Colonic mucosa (tissue), 4 donors: ENCODE results near the gene FAXDC2. TPM values are rescaled to one million over a fixed set of nuclear protein-coding genes. Genes with fewer than 3 reads are reported as not detected.
"Not testable (repeated sequence)": the region's sequence is repeated elsewhere in the genome, so short reads cannot be mapped to it uniquely, and the experiment has no call there.

Experiments
- DNase-seq: peaks from one replicate; pipeline ENCODE4 v3.0.0-alpha.2; 2020
- H3K27ac ChIP-seq: fragments of 200-600 bp; one replicate; pipeline ENCODE4 v1.8.0; 2021
- H3K27me3 ChIP-seq: fragments of 200-600 bp; one replicate; pipeline ENCODE4 v1.8.0; 2021
- H3K36me3 ChIP-seq: fragments of 200-600 bp; one replicate; pipeline ENCODE4 v1.8.0; 2021
- H3K4me1 ChIP-seq: fragments of 200-600 bp; one replicate; pipeline ENCODE4 v1.8.0; 2021; ENCODE audit warnings: mild to moderate bottlenecking
- H3K4me3 ChIP-seq: fragments of 200-600 bp; one replicate; pipeline ENCODE4 v1.8.0; 2021
- H3K9ac ChIP-seq, 2 donors: one replicate each; pipeline ENCODE4 v1.7.0; 2013; ENCODE audit warnings: control low read depth in 2 of 2, low read depth in 2 of 2, low read length in 2 of 2
- H3K9me3 ChIP-seq: fragments of 200-600 bp; one replicate; pipeline ENCODE4 v1.8.0; 2021
- intact Hi-C: fragments of 100-400 bp; cut with DNase I; formaldehyde crosslinking; loops from one replicate; pipeline ENCODE4 v1.14.1; 2022
- total RNA-seq, 2 donors: library from RNA; stranded (reverse); fragmentation: NEBNext Ultra II Directional in 1 of 2; extraction: Animal tissue kit (Norgen Biotek cat#: 25700) in 1 of 2; gene quantifications; one replicate each; pipeline ENCODE4 v1.2.1, GENCODE V29; 2021
- TF ChIP-seq, protein P1 (sequence below): fragments of 200-600 bp; IDR thresholded peaks from one replicate; pipeline ENCODE4 v1.8.0; 2022; ENCODE audit warnings: antibody characterized with exemption, mild to moderate bottlenecking
- donor health status: healthy.
- donor health status: DM: no; HTN: no; CAD: no.
- donor health status: DM: no; HTN: no; CAD: no.

Gene FAXDC2
- total RNA-seq, 2 donors from 2014 or later, result 7.0 to 20.8 TPM

- Histone ChIP-seq H3K9ac (no peak overlapping the region), H3K27ac (peak overlapping the region; percentile 62), H3K9me3 (no peaks in the 10 kb centered on the region), H3K4me3 (no peak overlapping the region), H3K4me1 (no peaks in the 10 kb centered on the region), H3K36me3 (no peaks in the 10 kb centered on the region), H3K27me3 (no peaks in the 10 kb centered on the region)
- peak; percentile 68 for DNase-seq
- intact Hi-C loops, result no loop called here
- TF ChIP-seq, protein P1, sequence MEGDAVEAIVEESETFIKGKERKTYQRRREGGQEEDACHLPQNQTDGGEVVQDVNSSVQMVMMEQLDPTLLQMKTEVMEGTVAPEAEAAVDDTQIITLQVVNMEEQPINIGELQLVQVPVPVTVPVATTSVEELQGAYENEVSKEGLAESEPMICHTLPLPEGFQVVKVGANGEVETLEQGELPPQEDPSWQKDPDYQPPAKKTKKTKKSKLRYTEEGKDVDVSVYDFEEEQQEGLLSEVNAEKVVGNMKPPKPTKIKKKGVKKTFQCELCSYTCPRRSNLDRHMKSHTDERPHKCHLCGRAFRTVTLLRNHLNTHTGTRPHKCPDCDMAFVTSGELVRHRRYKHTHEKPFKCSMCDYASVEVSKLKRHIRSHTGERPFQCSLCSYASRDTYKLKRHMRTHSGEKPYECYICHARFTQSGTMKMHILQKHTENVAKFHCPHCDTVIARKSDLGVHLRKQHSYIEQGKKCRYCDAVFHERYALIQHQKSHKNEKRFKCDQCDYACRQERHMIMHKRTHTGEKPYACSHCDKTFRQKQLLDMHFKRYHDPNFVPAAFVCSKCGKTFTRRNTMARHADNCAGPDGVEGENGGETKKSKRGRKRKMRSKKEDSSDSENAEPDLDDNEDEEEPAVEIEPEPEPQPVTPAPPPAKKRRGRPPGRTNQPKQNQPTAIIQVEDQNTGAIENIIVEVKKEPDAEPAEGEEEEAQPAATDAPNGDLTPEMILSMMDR, result no peak
These were observed 21.2 kb downstream of the FAXDC2 start for GRCh38 chr5:154829181-154829588.

GRCh38 chr5:154824070-154824469 lies 26.3 kb downstream of the FAXDC2 start:
- Histone ChIP-seq H3K27me3 (no peaks in the 10 kb centered on the region), H3K27ac (no peak overlapping the region), H3K9ac (no peak overlapping the region), H3K36me3 (no peaks in the 10 kb centered on the region), H3K4me1 (no peaks in the 10 kb centered on the region), H3K9me3 (no peaks in the 10 kb centered on the region), H3K4me3 (no peak overlapping the region)
- intact Hi-C loops, result no loop called here
- TF ChIP-seq, protein P1, result no peak
- no peak for DNase-seq

DNA sequence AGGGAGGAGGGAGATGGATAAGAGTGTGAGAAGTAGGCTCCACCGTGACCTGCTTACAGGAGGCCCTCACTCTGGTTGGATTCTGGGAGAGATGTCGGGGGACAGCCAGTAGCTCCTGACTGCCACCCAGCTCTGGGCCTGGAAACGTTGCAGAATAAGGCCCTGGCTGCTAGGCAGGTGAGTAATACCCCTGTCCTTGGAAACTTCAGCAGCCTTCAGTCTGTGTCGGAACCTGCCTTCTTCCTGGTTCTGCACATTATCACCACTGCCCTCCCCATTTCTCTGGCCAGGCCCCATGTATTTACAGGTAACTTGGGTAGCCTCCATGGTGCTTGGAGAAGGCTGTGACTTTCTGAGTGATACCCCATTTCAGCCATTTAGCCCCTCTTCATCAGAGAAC lies 26.8 kb downstream of the FAXDC2 start:
- H3K4me3 ChIP-seq, result no peak overlapping the region
- H3K4me1 ChIP-seq, result no peaks in the 10 kb centered on the region
- no peak for DNase-seq
- intact Hi-C loops, result no loop called here
- H3K9me3 ChIP-seq, result no peaks in the 10 kb centered on the region
- H3K9ac ChIP-seq, result no peak overlapping the region
- no peak overlapping the region for H3K27ac ChIP-seq
- H3K27me3 ChIP-seq, result no peaks in the 10 kb centered on the region
- TF ChIP-seq, protein P1, result no peak
- no peaks in the 10 kb centered on the region for H3K36me3 ChIP-seq

- H3K27ac ChIP-seq, H3K9ac ChIP-seq, H3K27me3 ChIP-seq, H3K4me3 ChIP-seq, H3K9me3 ChIP-seq, intact Hi-C loops, H3K36me3 ChIP-seq, H3K4me1 ChIP-seq, DNase-seq: not testable (repeated sequence)
These were observed 27.5 kb downstream of the FAXDC2 start for GRCh38 chr5:154822896-154823295.

GRCh38 chr5:154820383-154820782 lies 30.0 kb downstream of the FAXDC2 start:
- intact Hi-C loops, result no loop called here
- Histone ChIP-seq H3K9ac (no peak overlapping the region), H3K27me3 (no peaks in the 10 kb centered on the region), H3K4me1 (no peaks in the 10 kb centered on the region), H3K4me3 (no peak overlapping the region), H3K9me3 (no peaks in the 10 kb centered on the region), H3K27ac (no peak overlapping the region), H3K36me3 (no peaks in the 10 kb centered on the region)
- DNase-seq, result no peak
- TF ChIP-seq, protein P1, result no peak

- intact Hi-C loops, result no loop called here
- no peak for DNase-seq
- H3K27me3 ChIP-seq, result no peaks in the 10 kb centered on the region
- no peak overlapping the region for H3K27ac ChIP-seq
- H3K4me1 ChIP-seq, result no peaks in the 10 kb centered on the region
- TF ChIP-seq, protein P1, result no peak
- no peak overlapping the region for H3K4me3 ChIP-seq
- no peak overlapping the region for H3K9ac ChIP-seq
- no peaks in the 10 kb centered on the region for H3K36me3 ChIP-seq
- H3K9me3 ChIP-seq, result no peaks in the 10 kb centered on the region
These were observed 30.9 kb downstream of the FAXDC2 start for GRCh38 chr5:154819546-154819945.
